NAMALWA (cell line): ENCODE results near the gene FOXN3.

Experiments used
- DNase-seq: peaks from one replicate; pipeline ENCODE4 v3.0.0-alpha.2; 2015; ENCODE audit warnings: low spot score

FOXN3 gene

GRCh38 chr14:89249065-89249695, 167.9 kb downstream of the FOXN3 start:
- no peak for DNase-seq

- DNase-seq, result no peak
Observed at GRCh38 chr14:89248411-89249064, 168.5 kb downstream of the FOXN3 start.

GRCh38 chr14:89247457-89248122, 169.4 kb downstream of the FOXN3 start:
- no peak for DNase-seq

- no peak for DNase-seq
Observed at GRCh38 chr14:89246290-89246689, 170.7 kb downstream of the FOXN3 start.

- no peak for DNase-seq
Observed at GRCh38 chr14:89245802-89246201, 171.2 kb downstream of the FOXN3 start.

GRCh38 chr14:89244720-89245119, 172.3 kb downstream of the FOXN3 start:
- DNase-seq, result no peak

GRCh38 chr14:89243741-89244140, 173.3 kb downstream of the FOXN3 start:
- no peak for DNase-seq

- DNase-seq, result no peak
Observed at GRCh38 chr14:89243286-89243685, 173.7 kb downstream of the FOXN3 start.

- no peak for DNase-seq
Observed at GRCh38 chr14:89242652-89243279, 174.3 kb downstream of the FOXN3 start.

GRCh38 chr14:89241934-89242651, 174.9 kb downstream of the FOXN3 start:
- DNase-seq, result peak; percentile 3

- DNase-seq, result no peak
Observed at GRCh38 chr14:89241257-89241656, 175.8 kb downstream of the FOXN3 start.

- no peak for DNase-seq
Observed at GRCh38 chr14:89240414-89240813, 176.6 kb downstream of the FOXN3 start.

GRCh38 chr14:89239023-89239422, 178.0 kb downstream of the FOXN3 start:
- no peak for DNase-seq

GRCh38 chr14:89237921-89238529, 179.0 kb downstream of the FOXN3 start:
- DNase-seq, result no peak

GRCh38 chr14:89236851-89237250, 180.2 kb downstream of the FOXN3 start:
- no peak for DNase-seq

GRCh38 chr14:89233184-89233583, 183.8 kb downstream of the FOXN3 start:
- DNase-seq, result no peak

- DNase-seq, result no peak
Observed at GRCh38 chr14:89232265-89233070, 184.6 kb downstream of the FOXN3 start.

GRCh38 chr14:89231426-89232113, 185.5 kb downstream of the FOXN3 start:
- no peak for DNase-seq

GRCh38 chr14:89228921-89229639, 188.0 kb downstream of the FOXN3 start:
- DNase-seq, result no peak

GRCh38 chr14:89227496-89227836, 189.6 kb downstream of the FOXN3 start:
- DNase-seq, result no peak
